Effector CD4-positive, alpha-beta T cell (primary cell): ENCODE results near the gene CABP2.
"Not testable (repeated sequence)": the region's sequence is repeated elsewhere in the genome, so short reads cannot be mapped to it uniquely, and the experiment has no call there.

Experiments
- DNase-seq: peaks from one replicate; pipeline ENCODE4 v3.0.0-alpha.2; 2020

Gene CABP2

GRCh38 chr11:67538823-67539505 lies 15.7 kb upstream of the CABP2 start:
- DNase-seq, result no peak

- DNase-seq, result no peak
These were observed 15.1 kb upstream of the CABP2 start for GRCh38 chr11:67538306-67538705.

GRCh38 chr11:67535561-67535960 lies 12.3 kb upstream of the CABP2 start:
- no peak for DNase-seq

GRCh38 chr11:67534070-67534679 lies 10.9 kb upstream of the CABP2 start:
- no peak for DNase-seq

- no peak for DNase-seq
These were observed 9.6 kb upstream of the CABP2 start for GRCh38 chr11:67532889-67533288.

- DNase-seq, result no peak
These were observed 7.0 kb upstream of the CABP2 start for GRCh38 chr11:67530282-67530592.

GRCh38 chr11:67528376-67528775 lies 5.1 kb upstream of the CABP2 start:
- no peak for DNase-seq

GRCh38 chr11:67525275-67525976 lies 2.2 kb upstream of the CABP2 start:
- DNase-seq, result no peak

- no peak for DNase-seq
These were observed 1.2 kb upstream of the CABP2 start for GRCh38 chr11:67524480-67524808.

- no peak for DNase-seq
These were observed 572 bp upstream of the CABP2 start for GRCh38 chr11:67523556-67524479.

GRCh38 chr11:67522338-67522737 lies 908 bp downstream of the CABP2 start:
- no peak for DNase-seq

- DNase-seq, result no peak
These were observed 1.3 kb downstream of the CABP2 start for GRCh38 chr11:67521924-67522323.

GRCh38 chr11:67520856-67521824 lies 2.1 kb downstream of the CABP2 start:
- DNase-seq, result no peak

- DNase-seq, result no peak
These were observed 3.5 kb downstream of the CABP2 start for GRCh38 chr11:67519726-67520125.

GRCh38 chr11:67517784-67518552 lies 5.3 kb downstream of the CABP2 start:
- no peak for DNase-seq

GRCh38 chr11:67516806-67517205 lies 6.4 kb downstream of the CABP2 start:
- DNase-seq, result no peak

GRCh38 chr11:67514116-67514515 lies 9.1 kb downstream of the CABP2 start:
- no peak for DNase-seq

GRCh38 chr11:67511558-67511957 lies 11.7 kb downstream of the CABP2 start:
- DNase-seq, result not testable (repeated sequence)

- DNase-seq, result no peak
These were observed 13.3 kb downstream of the CABP2 start for GRCh38 chr11:67510023-67510345.

- peak; percentile 99 for DNase-seq
These were observed 14.6 kb downstream of the CABP2 start for GRCh38 chr11:67508486-67509121.
